Upper lobe of left lung (tissue), 6 donors: ENCODE results near the gene TRIM71. TPM values are rescaled to one million over a fixed set of nuclear protein-coding genes. Genes with fewer than 3 reads are reported as not detected.

Experiments used
- ATAC-seq, 2 donors: fragments of 200-7000 bp; cut with Tn5 transposase; one replicate each; pipeline ENCODE4 v1.9.1; 2022; ENCODE audit warnings: mild to moderate bottlenecking in 2 of 2, moderate library complexity in 2 of 2; ENCODE audit not compliant: low FRiP score in 2 of 2
- DNase-seq, 2 donors: peaks; one replicate each; pipeline ENCODE4 v3.0.0-alpha.2; 2019 to 2020
- H3K27ac ChIP-seq, 4 donors: fragments of 200-600 bp; sonication (generic); one replicate each; pipeline ENCODE4 v1.5.1; 2016 to 2019
- H3K27me3 ChIP-seq, 4 donors: fragments of 200-600 bp; sonication (generic); one replicate each; pipeline ENCODE4 v1.5.1; 2017 to 2019
- H3K36me3 ChIP-seq, 4 donors: fragments of 200-600 bp; sonication (generic); one replicate each; pipeline ENCODE4 v1.5.1; 2016 to 2019
- H3K4me1 ChIP-seq, 4 donors: fragments of 200-600 bp; sonication (generic); one replicate each; pipeline ENCODE4 v1.5.1; 2018 to 2019
- H3K4me3 ChIP-seq, 4 donors: fragments of 200-600 bp; sonication (generic); one replicate each; pipeline ENCODE4 v1.5.1; 2017 to 2019; ENCODE audit warnings: mild to moderate bottlenecking in 2 of 4, moderate library complexity in 1 of 4
- H3K9me3 ChIP-seq, 4 donors: fragments of 200-600 bp; sonication (generic); one replicate each; pipeline ENCODE4 v1.5.1; 2018 to 2019
- CTCF ChIP-seq, 6 experiments: fragments of 450-650 bp in 4 of 6; fragments of 200-600 bp in 2 of 6; sonication (generic) in 2 of 6; IDR thresholded peaks; one replicate each; pipeline ENCODE4 v1.5.1; 2016 to 2019; ENCODE audit warnings: antibody characterized with exemption in 6 of 6
- EP300 ChIP-seq, 4 donors: sonication (generic); formaldehyde crosslinking; IDR thresholded peaks; one replicate each; pipeline ENCODE4 v1.5.1; 2017; ENCODE audit warnings: antibody characterized with exemption in 4 of 4, control low read depth in 2 of 4
- POLR2A ChIP-seq, 4 donors: fragments of 450-650 bp; IDR thresholded peaks; one replicate each; pipeline ENCODE4 v1.5.1; 2016 to 2017; ENCODE audit warnings: antibody characterized with exemption in 4 of 4, mild to moderate bottlenecking in 2 of 4
- POLR2AphosphoS5 ChIP-seq, 2 donors: sonication (generic); formaldehyde crosslinking; IDR thresholded peaks; one replicate each; pipeline ENCODE4 v1.5.1; 2017; ENCODE audit warnings: antibody characterized with exemption in 2 of 2
- WGBS, 2 donors: methylation state at CpG; one replicate each; pipeline ENCODE4 v1.1.5; 2017 to 2018; 5-methylcytosine and 5-hydroxymethylcytosine counted together
- total RNA-seq, 6 donors: library from RNA; depleted of rRNA in 4 of 6; stranded (reverse); fragments of >200 nt in 4 of 6; gene quantifications; one replicate each; pipeline versions ENCODE4 v1.1.0 to v1.2.1, GENCODE V29; 2016 to 2021
- donor health status: DM: no; HTN: no; CAD: no; lungs with moderate emphysema.
- donor health status: DM: no; HTN: yes; CAD: no; lungs with severe emphysema.

Gene TRIM71
- total RNA-seq, 6 donors from 2014 or later, result 2.2 to 7.3 (median 3.8) TPM

- Histone ChIP-seq H3K27me3 (no peaks in the 10 kb centered on the region), H3K4me3 (no peak overlapping the region), H3K4me1 (peaks cover 0 to 10% (median 0%) of the 10 kb centered on the region in 4 donors), H3K36me3 (no peaks in the 10 kb centered on the region), H3K27ac (no peak overlapping the region), H3K9me3 (no peaks in the 10 kb centered on the region)
- no peak for TF ChIP-seq EP300 (IDR thresholded peaks at IDR 0.05)
- DNase-seq (no peak), ATAC-seq (no peak)
- 83 to 97% methylated on average over 4 of the region's 4 CpGs for WGBS, 2 donors
Measured at GRCh38 chr3:32832193-32832592, 14.4 kb downstream of the TRIM71 start.

GRCh38 chr3:32835049-32835371 lies 17.2 kb downstream of the TRIM71 start:
- 88% methylated on average over 2 of the region's 2 CpGs for WGBS, 2 donors
- Histone ChIP-seq H3K9me3 (no peaks in the 10 kb centered on the region), H3K27ac (no peak overlapping the region), H3K4me3 (no peak overlapping the region), H3K27me3 (no peaks in the 10 kb centered on the region), H3K4me1 (peaks cover 0 to 6% (median 0%) of the 10 kb centered on the region in 4 donors), H3K36me3 (no peaks in the 10 kb centered on the region)
- TF ChIP-seq EP300 (IDR thresholded peaks at IDR 0.05) (no peak), POLR2A (IDR thresholded peaks at IDR 0.05) (no peak), POLR2AphosphoS5 (IDR thresholded peaks at IDR 0.05) (no peak), CTCF (IDR thresholded peaks at IDR 0.05) (no peak)
- ATAC-seq, result no peak
- DNase-seq, result no peak

GRCh38 chr3:32835961-32836360 lies 18.2 kb downstream of the TRIM71 start:
- Histone ChIP-seq H3K9me3 (no peaks in the 10 kb centered on the region), H3K4me1 (peaks cover 0 to 16% (median 6%) of the 10 kb centered on the region in 4 donors), H3K27me3 (no peaks in the 10 kb centered on the region), H3K4me3 (no peak overlapping the region), H3K36me3 (no peaks in the 10 kb centered on the region), H3K27ac (no peak overlapping the region)
- TF ChIP-seq EP300 (IDR thresholded peaks at IDR 0.05), result no peak
- TF ChIP-seq POLR2AphosphoS5 (IDR thresholded peaks at IDR 0.05), result no peak
- TF ChIP-seq CTCF (IDR thresholded peaks at IDR 0.05), result no peak
- no peak for TF ChIP-seq POLR2A (IDR thresholded peaks at IDR 0.05)
- no peak for ATAC-seq
- no peak for DNase-seq
- WGBS, 2 donors, result 35 to 54% methylated on average over 4 of the region's 4 CpGs

GRCh38 chr3:32836601-32837000 lies 18.8 kb downstream of the TRIM71 start:
- H3K27me3 ChIP-seq, result no peaks in the 10 kb centered on the region
- H3K36me3 ChIP-seq, result no peaks in the 10 kb centered on the region
- H3K27ac ChIP-seq, result no peak overlapping the region
- peaks cover 0 to 22% (median 6%) of the 10 kb centered on the region in 4 donors for H3K4me1 ChIP-seq
- WGBS, 2 donors, result 56 to 59% methylated on average over 4 of the region's 4 CpGs
- H3K9me3 ChIP-seq, result no peaks in the 10 kb centered on the region
- DNase-seq, result no peak
- H3K4me3 ChIP-seq, result no peak overlapping the region
- TF ChIP-seq EP300 (IDR thresholded peaks at IDR 0.05) (no peak), CTCF (IDR thresholded peaks at IDR 0.05) (no peak), POLR2AphosphoS5 (IDR thresholded peaks at IDR 0.05) (no peak)
- ATAC-seq, result no peak

- no peak for ATAC-seq
- no peak for DNase-seq
- no peak for TF ChIP-seq CTCF (IDR thresholded peaks at IDR 0.05)
- H3K27me3 ChIP-seq, result no peaks in the 10 kb centered on the region
- no peaks in the 10 kb centered on the region for H3K9me3 ChIP-seq
- H3K36me3 ChIP-seq, result no peaks in the 10 kb centered on the region
- H3K4me1 ChIP-seq, result peaks cover 0 to 30% (median 10%) of the 10 kb centered on the region in 4 donors
- H3K27ac ChIP-seq, result no peak overlapping the region
- no peak overlapping the region for H3K4me3 ChIP-seq
- WGBS, 2 donors, result 87 to 91% methylated on average over 11 of the region's 11 CpGs
Measured at GRCh38 chr3:32837366-32837765, 19.6 kb downstream of the TRIM71 start.
